Smooth muscle cell (in vitro differentiated cells): Measurements from ENCODE around the gene SMDT1. TPM values are rescaled to one million over a fixed set of nuclear protein-coding genes. Genes with fewer than 3 reads are reported as not detected.
"Not testable (repeated sequence)": the region's sequence is repeated elsewhere in the genome, so short reads cannot be mapped to it uniquely, and the experiment has no call there.

ENCODE experiments used
- DNase-seq: peaks from one replicate; lab custom pipeline; 2025; ENCODE audit not compliant: unreplicated experiment; lab: John Stamatoyannopoulos, UW
- H2AFZ ChIP-seq: fragments of 200-600 bp; sonication (generic); 2 replicates; pipeline ENCODE4 v1.6.0; 2016; ENCODE audit warnings: antibody characterized with exemption, low read depth, mild to moderate bottlenecking
- H3F3A ChIP-seq: fragments of 200-600 bp; sonication (generic); 2 replicates; pipeline ENCODE4 v1.6.0; 2017; ENCODE audit warnings: antibody characterized with exemption, low read depth
- H3K27ac ChIP-seq: fragments of 200-600 bp; sonication (generic); 2 replicates; pipeline ENCODE4 v1.5.1; 2016; ENCODE audit warnings: low read depth, mild to moderate bottlenecking
- H3K27me3 ChIP-seq: fragments of 200-600 bp; sonication (generic); 2 replicates; pipeline ENCODE4 v1.6.1; 2016; ENCODE audit warnings: low read depth, mild to moderate bottlenecking
- H3K36me3 ChIP-seq: fragments of 200-600 bp; sonication (generic); 2 replicates; pipeline ENCODE4 v1.5.1; 2016; ENCODE audit warnings: low read depth
- H3K4me1 ChIP-seq: fragments of 200-600 bp; sonication (generic); 2 replicates; pipeline ENCODE4 v1.5.1; 2016; ENCODE audit warnings: low read depth
- H3K4me2 ChIP-seq: fragments of 200-600 bp; sonication (generic); 2 replicates; pipeline ENCODE4 v1.6.0; 2016; ENCODE audit warnings: mild to moderate bottlenecking
- H3K4me3 ChIP-seq: fragments of 200-600 bp; sonication (generic); 2 replicates; pipeline ENCODE4 v1.5.1; 2016; ENCODE audit warnings: mild to moderate bottlenecking
- H3K79me2 ChIP-seq: fragments of 200-600 bp; sonication (generic); 2 replicates; pipeline ENCODE4 v1.6.0; 2016; ENCODE audit warnings: low read depth, mild to moderate bottlenecking
- H3K9ac ChIP-seq: fragments of 200-600 bp; sonication (generic); 2 replicates; pipeline ENCODE4 v1.6.0; 2016; ENCODE audit warnings: low read depth
- H3K9me3 ChIP-seq: fragments of 200-600 bp; sonication (generic); replicated peaks from 2 replicates; pipeline ENCODE4 v1.5.1; 2016; ENCODE audit warnings: low read depth
- H4K20me1 ChIP-seq: fragments of 200-600 bp; sonication (generic); 2 replicates; pipeline ENCODE4 v1.6.0; 2016; ENCODE audit warnings: low read depth
- WGBS: methylation state at CpG from one replicate; pipeline ENCODE4 v1.1.7; 2016; ENCODE audit warnings: low lambda C conversion rate; 5-methylcytosine and 5-hydroxymethylcytosine counted together
- polyA plus RNA-seq: library from polyadenylated mRNA; unstranded; fragments of >200 nt; fragmentation: Nextera tagmentation; extraction: Ambion mirVana; gene quantifications from 2 replicates; pipeline ENCODE4 v1.2.1, GENCODE V29; 2016
- total RNA-seq: library from RNA; depleted of rRNA; stranded (reverse); fragments of >200 nt; gene quantifications from 2 replicates; pipeline ENCODE4 v1.2.3, GENCODE V29; 2014
- TF ChIP-seq, protein P1 (sequence below): fragments of 200-600 bp; sonication (generic); IDR thresholded peaks from 2 replicates; pipeline ENCODE4 v1.5.1; 2017; ENCODE audit warnings: borderline replicate concordance, mild to moderate bottlenecking, antibody characterized with exemption; ENCODE audit not compliant: insufficient read depth, poor library complexity, severe bottlenecking

The SMDT1 gene
- total and polyA plus RNA-seq, 2 experiments from 2014 or later, result 4.4 to 57.9 TPM

DNA sequence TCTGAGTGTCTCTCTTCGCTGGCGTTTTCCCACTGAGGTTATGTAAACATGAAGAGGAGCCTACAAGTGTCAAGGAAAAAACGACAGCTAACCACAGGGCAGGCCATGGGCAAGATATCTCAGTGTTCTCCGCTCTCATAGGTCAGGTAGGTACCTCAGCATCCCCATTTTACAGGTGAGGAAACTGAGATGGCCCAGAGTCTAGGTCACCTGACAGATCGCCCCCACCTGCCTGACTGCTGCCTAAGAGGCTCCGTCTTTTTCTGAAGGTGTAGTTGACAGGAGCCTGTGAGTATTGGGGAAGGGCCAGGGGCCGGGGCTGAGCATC, 11.9 kb downstream of the SMDT1 start:
- H3K4me2 ChIP-seq, result peak overlapping the region; percentile 93
- peaks cover 11% of the 10 kb centered on the region for H3F3A ChIP-seq
- TF ChIP-seq, protein P1, sequence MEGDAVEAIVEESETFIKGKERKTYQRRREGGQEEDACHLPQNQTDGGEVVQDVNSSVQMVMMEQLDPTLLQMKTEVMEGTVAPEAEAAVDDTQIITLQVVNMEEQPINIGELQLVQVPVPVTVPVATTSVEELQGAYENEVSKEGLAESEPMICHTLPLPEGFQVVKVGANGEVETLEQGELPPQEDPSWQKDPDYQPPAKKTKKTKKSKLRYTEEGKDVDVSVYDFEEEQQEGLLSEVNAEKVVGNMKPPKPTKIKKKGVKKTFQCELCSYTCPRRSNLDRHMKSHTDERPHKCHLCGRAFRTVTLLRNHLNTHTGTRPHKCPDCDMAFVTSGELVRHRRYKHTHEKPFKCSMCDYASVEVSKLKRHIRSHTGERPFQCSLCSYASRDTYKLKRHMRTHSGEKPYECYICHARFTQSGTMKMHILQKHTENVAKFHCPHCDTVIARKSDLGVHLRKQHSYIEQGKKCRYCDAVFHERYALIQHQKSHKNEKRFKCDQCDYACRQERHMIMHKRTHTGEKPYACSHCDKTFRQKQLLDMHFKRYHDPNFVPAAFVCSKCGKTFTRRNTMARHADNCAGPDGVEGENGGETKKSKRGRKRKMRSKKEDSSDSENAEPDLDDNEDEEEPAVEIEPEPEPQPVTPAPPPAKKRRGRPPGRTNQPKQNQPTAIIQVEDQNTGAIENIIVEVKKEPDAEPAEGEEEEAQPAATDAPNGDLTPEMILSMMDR, result no peak
- no peaks in the 10 kb centered on the region for H3K9me3 ChIP-seq
- peak overlapping the region; percentile 96 for H2AFZ ChIP-seq
- H3K4me1 ChIP-seq, result peaks cover 11% of the 10 kb centered on the region
- no peaks in the 10 kb centered on the region for H3K27me3 ChIP-seq
- H3K9ac ChIP-seq, result peak overlapping the region; percentile 71
- 49% methylated on average over 7 of the region's 7 CpGs for WGBS
- H3K27ac ChIP-seq, result peak overlapping the region; percentile 88
- peaks cover 30% of the 10 kb centered on the region for H3K79me2 ChIP-seq
- H3K4me3 ChIP-seq, result peak overlapping the region; percentile 77
- no peaks in the 10 kb centered on the region for H3K36me3 ChIP-seq
- no peak for DNase-seq
- H4K20me1 ChIP-seq, result peaks cover 17% of the 10 kb centered on the region

DNA sequence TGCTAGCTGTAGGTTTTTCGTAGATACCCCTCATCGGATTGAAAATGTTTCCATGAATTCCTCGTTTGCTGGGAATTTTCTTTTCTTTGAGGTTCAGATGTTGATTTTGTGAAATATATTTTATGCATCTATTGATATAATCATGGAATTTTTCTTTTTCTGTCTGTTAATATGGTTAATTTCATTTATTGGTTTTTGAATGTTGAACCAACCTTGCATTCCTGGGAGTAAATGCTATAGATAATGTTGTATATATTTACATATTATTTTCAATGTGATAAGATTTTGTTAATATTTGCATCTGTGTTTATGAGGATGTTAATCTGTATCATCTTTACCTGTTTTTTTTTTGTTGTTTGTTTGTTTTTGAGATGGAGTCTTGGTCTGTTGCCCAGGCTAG, 21.7 kb downstream of the SMDT1 start:
- no peak for DNase-seq
- no peaks in the 10 kb centered on the region for H3K4me1 ChIP-seq
- WGBS, result 95% methylated on average over 3 of the region's 3 CpGs
- H3K79me2 ChIP-seq, result no peaks in the 10 kb centered on the region
- no peak overlapping the region for H3K4me3 ChIP-seq
- no peaks in the 10 kb centered on the region for H3K36me3 ChIP-seq
- H3F3A ChIP-seq, result no peaks in the 10 kb centered on the region
- no peak overlapping the region for H2AFZ ChIP-seq
- TF ChIP-seq, protein P1, result no peak
- H3K4me2 ChIP-seq, result no peak overlapping the region
- H3K9me3 ChIP-seq, result peaks cover 15% of the 10 kb centered on the region
- H3K27ac ChIP-seq, result no peak overlapping the region
- no peaks in the 10 kb centered on the region for H3K27me3 ChIP-seq
- no peak overlapping the region for H3K9ac ChIP-seq
- H4K20me1 ChIP-seq, result no peaks in the 10 kb centered on the region

DNA sequence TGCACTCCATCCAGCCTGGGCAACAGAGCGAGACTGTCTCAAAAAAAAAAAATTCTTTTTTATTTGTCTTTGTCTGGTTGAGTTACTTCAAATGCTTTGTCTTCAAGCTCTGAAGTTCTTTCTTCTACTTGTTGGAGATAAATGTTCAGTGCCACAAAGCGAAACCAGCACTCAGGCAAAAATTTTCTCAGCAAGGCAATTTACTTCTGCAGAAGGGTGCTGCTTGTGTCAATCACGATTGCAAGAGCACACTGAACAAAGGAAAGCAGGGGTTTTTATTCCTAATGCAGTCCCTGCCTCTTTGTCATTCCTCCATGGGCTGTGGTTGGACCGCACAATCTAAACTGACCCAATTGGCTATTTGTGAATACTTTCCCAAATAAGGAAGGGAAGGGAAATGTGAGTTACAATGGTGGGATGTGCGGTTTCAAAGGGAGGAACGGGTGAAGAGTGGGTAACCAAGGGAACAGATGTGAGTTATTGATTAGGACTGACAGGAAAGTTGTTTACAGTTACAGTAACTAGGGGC, 24.9 kb downstream of the SMDT1 start:
- H3K27me3 ChIP-seq, H3K4me2 ChIP-seq, H4K20me1 ChIP-seq, H3F3A ChIP-seq, H3K4me1 ChIP-seq, H3K4me3 ChIP-seq, DNase-seq, H3K79me2 ChIP-seq, H3K27ac ChIP-seq, H2AFZ ChIP-seq, H3K36me3 ChIP-seq, H3K9ac ChIP-seq: not testable (repeated sequence)
- 84% methylated on average over 6 of the region's 6 CpGs for WGBS
- peaks cover 15% of the 10 kb centered on the region for H3K9me3 ChIP-seq

DNA sequence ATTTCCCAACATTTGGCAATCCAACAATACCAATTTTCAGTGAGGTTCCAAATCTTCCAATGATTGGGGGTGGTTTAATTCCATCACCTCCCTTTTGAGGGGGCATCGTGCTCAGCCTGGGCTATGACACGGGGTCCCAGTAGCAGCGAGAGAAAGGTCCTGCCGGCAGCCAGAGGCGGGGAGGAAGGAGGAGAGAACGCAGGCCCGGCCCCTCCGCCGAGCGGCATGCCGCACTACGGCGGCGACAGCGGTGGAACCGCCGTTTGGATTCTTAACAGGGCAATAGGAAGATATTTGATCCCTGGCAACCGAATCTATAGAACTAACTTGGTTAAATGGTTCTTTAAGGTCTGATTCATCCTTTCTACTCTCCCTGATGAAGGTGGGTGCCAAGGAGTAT, 29.3 kb downstream of the SMDT1 start:
- H3K27me3 ChIP-seq, result no peaks in the 10 kb centered on the region
- no peaks in the 10 kb centered on the region for H3K36me3 ChIP-seq
- no peaks in the 10 kb centered on the region for H3K79me2 ChIP-seq
- H3K9ac ChIP-seq, result no peak overlapping the region
- 68% methylated on average over 18 of the region's 18 CpGs for WGBS
- DNase-seq, result no peak
- H3K27ac ChIP-seq, result no peak overlapping the region
- H3F3A ChIP-seq, result no peaks in the 10 kb centered on the region
- H2AFZ ChIP-seq, result no peak overlapping the region
- no peak overlapping the region for H3K4me3 ChIP-seq
- TF ChIP-seq, protein P1, result no peak
- no peak overlapping the region for H3K4me2 ChIP-seq
- H3K4me1 ChIP-seq, result peaks cover 8% of the 10 kb centered on the region
- peaks cover 7% of the 10 kb centered on the region for H4K20me1 ChIP-seq
- peaks cover under 1% of the 10 kb centered on the region for H3K9me3 ChIP-seq
